Endothelial cell of umbilical vein (primary cell): ENCODE results near the gene JPH3. TPM values are rescaled to one million over a fixed set of nuclear protein-coding genes. Genes with fewer than 3 reads are reported as not detected.

ENCODE experiments used
- BruUV-seq: library from RNA; stranded (reverse); fragments of 400-500 nt; replicated peaks from 2 replicates; lab custom pipeline; 2021; lab: Mats Ljungman, UMichigan
- CTCF ChIA-PET: fragments of 300-600, 350-600 bp; sonication (Branson Sonifier 250); formaldehyde crosslinking; loops from one replicate; lab custom pipeline; 2021; ENCODE audit warnings: antibody characterized with exemption, inconsistent platforms; lab: Charles Lee
- POLR2A ChIA-PET: fragments of 300-600, 350-600 bp; sonication (Branson Sonifier 250); formaldehyde crosslinking; loops from one replicate; lab custom pipeline; 2021; ENCODE audit warnings: antibody characterized with exemption, inconsistent platforms; lab: Charles Lee
- DNase-seq: peaks from one replicate; pipeline ENCODE4 v3.0.0-alpha.2; 2011; ENCODE audit warnings: low read depth, low spot score
- FAIRE-seq: peaks from 2 replicates; lab custom pipeline; 2011; peaks lifted over from hg19 to GRCh38; lab: Jason Lieb, UNC
- H2AFZ ChIP-seq: 2 replicates; pipeline ENCODE4 v1.6.0; 2012; ENCODE audit warnings: low read depth, low read length, control low read depth, inconsistent platforms
- H3K27ac ChIP-seq: 2 replicates; pipeline ENCODE4 v1.5.1; 2011; ENCODE audit warnings: low read depth, mild to moderate bottlenecking, control low read depth, low read length, moderate library complexity; ENCODE audit not compliant: insufficient read depth
- H3K27me3 ChIP-seq, 2 experiments: 2 replicates each; pipeline versions ENCODE4 v1.6.0 to v1.6.1; 2011; ENCODE audit warnings: low read length in 2 of 2, mixed read lengths in 1 of 2; ENCODE audit not compliant: control insufficient read depth in 2 of 2, insufficient read depth in 2 of 2
- H3K36me3 ChIP-seq, 2 experiments: 2 replicates in 1 of 2; 3 replicates in 1 of 2; pipeline ENCODE4 v1.5.1; 2011; ENCODE audit warnings: low read length in 2 of 2, mild to moderate bottlenecking in 1 of 2, moderate library complexity in 1 of 2; ENCODE audit not compliant: control insufficient read depth in 2 of 2, insufficient read depth in 2 of 2; ENCODE audit errors: extremely low read depth in 1 of 2
- H3K4me1 ChIP-seq: 3 replicates; pipeline ENCODE4 v1.5.1; 2011; ENCODE audit warnings: mild to moderate bottlenecking, low read length; ENCODE audit not compliant: control insufficient read depth, insufficient read depth; ENCODE audit errors: extremely low read depth
- H3K4me2 ChIP-seq: 2 replicates; pipeline ENCODE4 v1.6.1; 2011; ENCODE audit warnings: low read length, control low read depth, mixed read lengths; ENCODE audit not compliant: insufficient read depth
- H3K4me3 ChIP-seq, 3 experiments: fragments of 200-600 bp in 1 of 3; sonication (generic), shearing (Covaris generic) in 1 of 3; replicated peaks in 1 of 3; 2 replicates each; pipeline ENCODE4 v1.5.1; 2011 to 2016; ENCODE audit warnings: control low read depth in 3 of 3, low read length in 3 of 3, mild to moderate bottlenecking in 2 of 3, inconsistent platforms in 1 of 3, low read depth in 1 of 3, moderate library complexity in 1 of 3; ENCODE audit not compliant: insufficient read depth in 1 of 3
- H3K79me2 ChIP-seq: 2 replicates; pipeline ENCODE4 v1.6.0; 2012; ENCODE audit warnings: low read length, inconsistent platforms; ENCODE audit not compliant: control insufficient read depth, insufficient read depth
- H3K9ac ChIP-seq: replicated peaks from 2 replicates; pipeline ENCODE3; 2011; ENCODE audit warnings: low read length, control low read depth; ENCODE audit not compliant: insufficient read depth; ENCODE audit errors: extremely low read depth
- H3K9me1 ChIP-seq: replicated peaks from 3 replicates; pipeline ENCODE4 v1.6.0; 2011; ENCODE audit warnings: mild to moderate bottlenecking, low read length; ENCODE audit not compliant: control insufficient read depth, insufficient read depth; ENCODE audit errors: extremely low read depth
- H3K9me3 ChIP-seq: replicated peaks from 2 replicates; pipeline ENCODE4 v1.5.1; 2012; ENCODE audit warnings: low read length, inconsistent platforms; ENCODE audit not compliant: control insufficient read depth, insufficient read depth
- H4K20me1 ChIP-seq: replicated peaks from 2 replicates; pipeline ENCODE3; 2011; ENCODE audit warnings: mild to moderate bottlenecking, low read length; ENCODE audit not compliant: control insufficient read depth, insufficient read depth; ENCODE audit errors: extremely low read depth
- EZH2 ChIP-seq: IDR thresholded peaks from 2 replicates; pipeline ENCODE4 v1.6.1; 2012; ENCODE audit warnings: borderline replicate concordance, low read depth, mild to moderate bottlenecking, moderate library complexity, low read length, inconsistent platforms; ENCODE audit not compliant: severe bottlenecking
- FOS ChIP-seq: IDR thresholded peaks from 2 replicates; pipeline ENCODE4 v1.6.1; 2011; ENCODE audit warnings: mild to moderate bottlenecking, low read length, moderate library complexity, borderline replicate concordance; ENCODE audit not compliant: insufficient read depth
- GATA2 ChIP-seq: IDR thresholded peaks from 2 replicates; pipeline ENCODE4 v1.7.0; 2011; ENCODE audit warnings: low read depth, mild to moderate bottlenecking, moderate library complexity, mixed read lengths, low read length; ENCODE audit not compliant: insufficient read length, insufficient read depth
- JUN ChIP-seq: IDR thresholded peaks from 2 replicates; pipeline ENCODE4 v1.6.1; 2011; ENCODE audit warnings: borderline replicate concordance, low read depth; ENCODE audit not compliant: insufficient read length, insufficient read depth
- MYC ChIP-seq: IDR thresholded peaks from one replicate; pipeline ENCODE4 v1.6.1; 2011; ENCODE audit warnings: mild to moderate bottlenecking, low read depth, low read length
- POLR2A ChIP-seq: IDR thresholded peaks from 2 replicates; pipeline ENCODE4 v1.6.1; 2012; ENCODE audit warnings: low read depth, mild to moderate bottlenecking, control low read depth, low read length
- POLR2AphosphoS5 ChIP-seq: IDR thresholded peaks from 2 replicates; pipeline ENCODE4 v1.6.1; 2012; ENCODE audit warnings: low read depth, mild to moderate bottlenecking, control low read depth, low read length, moderate library complexity; ENCODE audit not compliant: insufficient read depth
- dilution Hi-C: fragments of 300-500 bp; cut with MboI; formaldehyde crosslinking; loops from one replicate; pipeline ENCODE4 v1.15.0; 2019; ENCODE audit warnings: low sequenced_read_pairs; ENCODE audit not compliant: extremely low pct_ligation_motif_present
- intact Hi-C: fragments of 100-400 bp; cut with micrococcal nuclease; formaldehyde crosslinking; loops from one replicate; pipeline ENCODE4 v1.10.0; 2022
- polyA plus RNA-seq, 4 experiments: library from polyadenylated mRNA; depleted of rRNA in 3 of 4; stranded (reverse) in 3 of 4; unstranded in 1 of 4; fragments of >200 nt; gene quantifications; 2 replicates each; pipeline versions ENCODE4 v1.2.1 to v1.2.3, GENCODE V29; 2011 to 2012; ENCODE audit warnings: missing spikeins in 1 of 4
- total RNA-seq: library from RNA; stranded (reverse); gene quantifications from 2 replicates; pipeline ENCODE4 v1.2.3, GENCODE V29; 2021
- TF ChIP-seq, protein P1 (sequence below), 2 donors: IDR thresholded peaks; 1 replicate in 1 of 2; 2 replicates in 1 of 2; pipeline ENCODE4 v1.5.1; 2011; ENCODE audit warnings: low read length in 2 of 2, mild to moderate bottlenecking in 2 of 2, moderate library complexity in 2 of 2, control low read depth in 1 of 2, inconsistent platforms in 1 of 2, low read depth in 1 of 2; ENCODE audit not compliant: insufficient read depth in 1 of 2; ENCODE audit errors: extremely low read depth in 1 of 2
- TF ChIP-seq, protein P2 (sequence below): IDR thresholded peaks from 2 replicates; pipeline ENCODE4 v1.6.1; 2011; ENCODE audit not compliant: insufficient read depth, insufficient read length

The JPH3 gene
- total and polyA plus RNA-seq, 2 donors (not counting 3 experiments of a cell fraction or from before 2014, with no cell fraction given), result 0.22 to 0.30 TPM

DNA sequence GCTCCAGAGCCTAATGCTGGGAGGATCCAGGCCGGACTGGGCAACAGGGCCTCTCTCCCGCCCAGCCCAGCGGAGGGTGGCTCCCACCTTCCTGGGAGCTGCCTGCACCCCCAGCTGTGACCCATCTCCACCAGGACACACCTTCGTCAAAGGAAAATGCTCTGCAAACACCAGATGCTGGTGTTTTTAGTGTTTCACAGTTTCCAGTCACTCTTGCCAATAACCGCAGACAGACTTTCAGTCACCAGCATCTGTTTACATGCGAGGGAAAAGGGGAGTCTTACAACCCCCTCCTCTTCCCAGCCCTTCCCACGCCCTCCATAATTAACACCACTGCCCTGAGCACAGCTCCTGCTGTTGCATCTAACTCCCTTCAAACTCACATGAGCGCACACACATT is 138.1 kb downstream of the JPH3 start:
- no TSS peak for BruUV-seq
- DNase-seq (no peak), FAIRE-seq (no peak)
- no peaks in the 10 kb centered on the region for H3K9me3 ChIP-seq
- intact Hi-C loops, result no loop called here
- H3K9ac ChIP-seq, result no peak overlapping the region
- H3K36me3 ChIP-seq, result peaks cover 0 to 11% of the 10 kb centered on the region in 2 experiments
- no peak overlapping the region for H3K4me3 ChIP-seq
- no peak overlapping the region for H3K4me2 ChIP-seq
- no peaks in the 10 kb centered on the region for H3K79me2 ChIP-seq
- no peaks in the 10 kb centered on the region for H3K4me1 ChIP-seq
- no peaks in the 10 kb centered on the region for H4K20me1 ChIP-seq
- POLR2A ChIA-PET, result no interaction called here
- H3K9me1 ChIP-seq, result no peaks in the 10 kb centered on the region
- CTCF ChIA-PET, result interaction anchor here (0.6 kb wide), 1 partner anchor 17 kb away, joined by 3 read pairs; no protein-coding TSS in a partner anchor
- dilution Hi-C loops, result no loop called here
- H3K27me3 ChIP-seq, result no peaks in the 10 kb centered on the region
- H2AFZ ChIP-seq, result no peak overlapping the region
- no peak overlapping the region for H3K27ac ChIP-seq
- no peak for TF ChIP-seq FOS

DNA sequence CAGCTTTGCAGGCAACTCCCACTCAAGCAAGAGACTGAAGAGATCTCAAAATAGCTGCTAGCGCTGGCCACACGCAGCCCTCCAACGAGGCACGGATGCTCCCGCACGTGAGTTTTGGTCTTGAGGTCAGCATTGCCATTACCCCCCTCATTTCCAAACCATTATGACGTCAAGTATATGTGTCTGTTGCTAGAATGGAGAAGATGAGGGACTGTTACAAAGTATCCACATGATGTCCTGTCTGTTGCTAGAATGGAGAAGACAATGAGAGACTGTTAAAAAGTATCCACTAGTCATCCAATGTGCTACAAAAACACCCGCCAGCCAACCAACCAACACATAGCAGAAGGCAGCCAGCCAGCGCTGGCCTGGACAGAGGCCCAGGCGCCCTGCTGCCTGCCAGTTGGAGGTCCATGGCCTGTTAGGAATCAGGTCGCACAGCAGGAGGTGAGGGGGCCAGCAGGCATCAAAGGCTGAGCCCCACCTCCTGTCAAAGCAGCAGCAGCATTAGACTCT is 138.7 kb downstream of the JPH3 start:
- dilution Hi-C loops (no loop called here), intact Hi-C loops (no loop called here)
- H3K27ac ChIP-seq, result no peak overlapping the region
- BruUV-seq, result no TSS peak
- no peaks in the 10 kb centered on the region for H3K9me1 ChIP-seq
- H3K4me2 ChIP-seq, result no peak overlapping the region
- H3K4me1 ChIP-seq, result no peaks in the 10 kb centered on the region
- no peak for DNase-seq
- no peak overlapping the region for H2AFZ ChIP-seq
- H3K36me3 ChIP-seq, result peaks cover 0 to 15% of the 10 kb centered on the region in 2 experiments
- ChIA-PET POLR2A (no interaction called here), CTCF (no interaction called here)
- no peak for FAIRE-seq
- no peaks in the 10 kb centered on the region for H3K79me2 ChIP-seq
- TF ChIP-seq JUN, result no peak
- no peak for TF ChIP-seq EZH2
- TF ChIP-seq, protein P1, sequence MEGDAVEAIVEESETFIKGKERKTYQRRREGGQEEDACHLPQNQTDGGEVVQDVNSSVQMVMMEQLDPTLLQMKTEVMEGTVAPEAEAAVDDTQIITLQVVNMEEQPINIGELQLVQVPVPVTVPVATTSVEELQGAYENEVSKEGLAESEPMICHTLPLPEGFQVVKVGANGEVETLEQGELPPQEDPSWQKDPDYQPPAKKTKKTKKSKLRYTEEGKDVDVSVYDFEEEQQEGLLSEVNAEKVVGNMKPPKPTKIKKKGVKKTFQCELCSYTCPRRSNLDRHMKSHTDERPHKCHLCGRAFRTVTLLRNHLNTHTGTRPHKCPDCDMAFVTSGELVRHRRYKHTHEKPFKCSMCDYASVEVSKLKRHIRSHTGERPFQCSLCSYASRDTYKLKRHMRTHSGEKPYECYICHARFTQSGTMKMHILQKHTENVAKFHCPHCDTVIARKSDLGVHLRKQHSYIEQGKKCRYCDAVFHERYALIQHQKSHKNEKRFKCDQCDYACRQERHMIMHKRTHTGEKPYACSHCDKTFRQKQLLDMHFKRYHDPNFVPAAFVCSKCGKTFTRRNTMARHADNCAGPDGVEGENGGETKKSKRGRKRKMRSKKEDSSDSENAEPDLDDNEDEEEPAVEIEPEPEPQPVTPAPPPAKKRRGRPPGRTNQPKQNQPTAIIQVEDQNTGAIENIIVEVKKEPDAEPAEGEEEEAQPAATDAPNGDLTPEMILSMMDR (IDR thresholded peaks at IDR 0.05; ENCODE audit: extremely low read depth in 1 of 2, insufficient read depth in 1 of 2, low read depth in 1 of 2, low read length in 2 of 2), result no peak
- TF ChIP-seq, protein P2, sequence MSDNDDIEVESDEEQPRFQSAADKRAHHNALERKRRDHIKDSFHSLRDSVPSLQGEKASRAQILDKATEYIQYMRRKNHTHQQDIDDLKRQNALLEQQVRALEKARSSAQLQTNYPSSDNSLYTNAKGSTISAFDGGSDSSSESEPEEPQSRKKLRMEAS, result no peak
- TF ChIP-seq GATA2, result no peak
- no peak for TF ChIP-seq FOS
- no peak for TF ChIP-seq POLR2A
- no peak for TF ChIP-seq MYC
- TF ChIP-seq POLR2AphosphoS5, result no peak
- no peak overlapping the region for H3K4me3 ChIP-seq
- H3K27me3 ChIP-seq, result no peaks in the 10 kb centered on the region
- H3K9ac ChIP-seq, result no peak overlapping the region
- no peaks in the 10 kb centered on the region for H3K9me3 ChIP-seq
- H4K20me1 ChIP-seq, result no peaks in the 10 kb centered on the region
